GM21717 (cell line): ENCODE results near the gene NBL1.
"Not testable (repeated sequence)": the region's sequence is repeated elsewhere in the genome, so short reads cannot be mapped to it uniquely, and the experiment has no call there.

ENCODE experiments used
- ATAC-seq: cut with Tn5 transposase; IDR thresholded peaks from one replicate; pipeline ENCODE4 v1.9.1; 2021; ENCODE audit warnings: mild to moderate bottlenecking, moderate library complexity; ENCODE audit not compliant: unreplicated experiment

The NBL1 gene

DNA sequence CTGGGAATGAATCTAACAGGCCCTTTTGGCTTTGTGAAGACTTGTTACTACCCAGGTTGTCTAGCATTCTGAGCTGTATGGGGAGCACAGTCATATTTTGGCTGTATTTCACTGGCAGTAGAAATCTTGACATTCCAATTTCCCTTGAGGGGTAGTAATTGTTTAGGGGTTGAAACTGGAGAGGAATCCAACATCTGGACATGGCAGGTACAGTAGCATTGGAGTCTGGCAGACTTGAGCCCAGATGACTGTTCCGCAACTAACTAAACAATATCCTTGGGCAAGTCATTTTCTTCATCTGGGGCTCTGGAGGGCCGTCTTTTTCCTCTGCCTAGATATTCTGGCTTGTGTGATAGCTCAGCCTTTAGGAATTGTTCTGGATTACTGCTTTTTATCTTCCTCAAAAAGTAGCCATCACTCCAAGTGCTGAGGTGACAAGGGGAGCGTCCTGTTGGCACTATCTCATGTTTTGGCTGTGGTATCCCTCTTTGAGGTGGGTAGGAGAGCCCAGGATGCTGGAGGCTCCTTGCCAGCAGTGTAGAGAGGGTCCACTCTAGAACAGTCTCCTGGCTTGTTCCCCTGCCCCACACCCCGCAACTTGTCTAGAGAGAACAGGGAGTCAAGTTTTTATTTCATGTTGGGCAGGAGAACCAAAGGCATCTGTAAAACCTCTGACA lies 22.7 kb upstream of the NBL1 start:
- ATAC-seq: no peak

DNA sequence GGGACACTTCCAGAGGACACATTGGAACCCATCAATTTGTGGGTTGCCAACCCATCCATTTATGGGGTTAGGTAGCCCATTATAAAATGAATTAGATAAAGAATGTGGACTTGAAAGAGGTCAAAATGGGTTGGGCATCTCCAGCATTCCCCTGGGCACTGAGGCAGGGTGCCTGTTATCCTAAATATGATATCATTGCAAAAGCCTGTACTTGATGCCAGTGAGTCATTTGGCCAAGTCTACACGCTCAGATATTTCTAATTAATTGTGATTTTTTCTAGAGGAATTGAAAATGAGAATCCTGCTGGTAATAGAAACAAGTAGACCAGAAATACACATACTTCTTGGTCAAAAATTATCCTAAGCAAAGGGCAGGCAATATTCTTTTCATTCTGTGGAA lies 21.9 kb upstream of the NBL1 start:
- ATAC-seq: no peak

DNA sequence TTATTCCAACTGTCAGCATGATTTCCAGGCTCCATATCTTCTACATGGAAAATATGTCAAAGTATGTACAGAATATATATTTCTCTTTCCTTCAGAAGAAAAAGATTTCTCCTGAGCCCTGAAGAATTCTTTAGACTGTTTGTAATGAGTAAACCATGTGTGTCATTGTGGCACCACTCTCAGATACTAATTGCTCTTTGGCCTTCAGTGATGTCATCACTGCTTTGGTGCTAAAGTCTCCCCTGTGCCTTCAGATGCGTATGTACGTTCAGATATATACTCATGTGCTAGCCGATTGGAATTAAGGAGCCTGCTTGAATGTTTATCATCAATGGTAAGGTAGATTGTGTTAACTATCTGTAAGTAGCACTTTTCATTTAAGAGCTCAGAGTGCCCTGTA lies 20.6 kb upstream of the NBL1 start:
- ATAC-seq: no peak

DNA sequence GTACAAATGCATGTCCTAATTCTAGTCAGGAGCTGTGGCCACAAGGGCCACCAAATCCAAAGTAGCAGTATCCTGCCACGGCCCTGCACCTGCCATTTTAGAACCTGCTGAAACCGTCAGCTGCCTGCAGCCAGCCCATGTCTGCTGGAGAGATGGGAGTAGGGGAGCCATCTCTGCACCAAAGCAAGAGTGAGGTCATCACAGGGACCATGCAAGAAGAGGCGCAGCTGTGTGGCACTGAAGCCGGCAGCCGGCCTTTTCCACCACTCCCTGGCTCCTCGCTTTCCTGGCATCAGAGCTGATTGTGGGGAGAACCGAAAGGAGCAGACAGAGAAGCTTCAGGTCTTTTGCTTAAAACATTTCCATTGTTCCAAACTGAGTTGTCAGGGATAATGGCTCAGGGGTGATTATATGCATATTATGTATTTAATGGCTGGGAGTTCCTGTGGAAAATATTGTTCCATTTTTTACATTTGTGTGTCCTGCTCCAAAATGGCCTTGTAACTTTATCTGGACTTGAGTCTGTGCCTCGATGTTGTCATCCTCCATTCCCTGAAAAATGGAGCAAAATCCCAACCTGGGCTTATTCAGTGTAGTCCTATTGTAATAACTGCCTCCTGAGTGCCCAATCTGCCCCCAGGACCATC lies 18.7 kb upstream of the NBL1 start:
- ATAC-seq: no peak

DNA sequence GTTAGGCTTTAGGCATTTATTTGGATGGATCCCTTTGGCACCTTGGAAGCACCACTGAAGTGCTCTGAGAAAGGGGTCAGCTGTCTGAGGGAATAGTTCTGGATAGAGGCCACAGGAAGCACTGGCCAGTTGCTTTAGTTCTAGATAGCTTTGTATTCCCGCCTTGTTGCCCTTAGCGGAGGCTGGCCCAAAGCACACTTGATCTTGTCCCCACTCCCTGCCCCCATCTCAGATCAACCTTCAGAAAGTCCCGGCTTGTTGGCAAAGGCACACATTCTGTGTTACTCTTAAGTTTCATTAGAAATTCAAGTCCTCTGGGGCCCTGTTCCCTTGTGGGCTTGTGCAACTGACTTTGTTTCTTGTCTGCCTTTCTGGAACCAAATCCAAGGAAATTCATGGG lies 15.2 kb upstream of the NBL1 start:
- no peak for ATAC-seq

DNA sequence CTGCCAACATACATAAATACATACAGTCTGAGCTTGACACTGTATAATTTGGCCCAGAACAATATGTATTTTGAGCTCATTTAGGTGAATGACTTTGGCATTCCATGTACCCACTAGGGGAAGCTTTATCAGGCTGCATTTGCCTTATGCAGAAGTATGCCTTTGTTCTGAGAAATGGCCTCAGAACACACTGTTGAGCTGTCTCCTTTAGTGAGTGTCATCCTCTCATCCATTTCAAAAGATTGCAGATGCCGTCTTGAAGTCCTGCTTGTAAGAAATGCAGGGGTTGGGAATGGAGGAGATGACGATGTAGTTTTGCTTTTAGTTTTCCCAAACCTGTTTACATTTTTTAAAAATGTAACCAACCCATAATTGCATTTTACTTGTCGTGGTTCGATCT lies 14.8 kb upstream of the NBL1 start:
- no peak for ATAC-seq

DNA sequence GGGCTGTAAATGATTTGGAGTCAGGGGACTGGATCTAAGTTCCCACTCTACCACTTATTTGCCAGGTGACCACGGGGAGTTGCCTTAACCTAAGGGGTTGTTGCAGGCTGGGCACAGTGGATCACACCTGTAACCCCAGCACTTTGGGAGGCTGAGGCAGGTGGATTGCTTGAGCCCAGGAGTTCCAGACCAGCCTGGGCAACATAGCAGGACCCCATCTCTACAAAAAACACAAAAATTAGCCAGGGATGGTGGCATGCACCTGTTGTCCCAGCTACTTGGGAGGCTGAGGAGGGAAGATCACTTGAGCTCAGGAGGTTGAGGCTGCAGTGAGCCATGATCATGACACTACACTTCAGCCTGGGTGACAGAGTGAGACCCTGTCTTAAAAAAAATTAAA lies 13.9 kb upstream of the NBL1 start:
- ATAC-seq: not testable (repeated sequence)

DNA sequence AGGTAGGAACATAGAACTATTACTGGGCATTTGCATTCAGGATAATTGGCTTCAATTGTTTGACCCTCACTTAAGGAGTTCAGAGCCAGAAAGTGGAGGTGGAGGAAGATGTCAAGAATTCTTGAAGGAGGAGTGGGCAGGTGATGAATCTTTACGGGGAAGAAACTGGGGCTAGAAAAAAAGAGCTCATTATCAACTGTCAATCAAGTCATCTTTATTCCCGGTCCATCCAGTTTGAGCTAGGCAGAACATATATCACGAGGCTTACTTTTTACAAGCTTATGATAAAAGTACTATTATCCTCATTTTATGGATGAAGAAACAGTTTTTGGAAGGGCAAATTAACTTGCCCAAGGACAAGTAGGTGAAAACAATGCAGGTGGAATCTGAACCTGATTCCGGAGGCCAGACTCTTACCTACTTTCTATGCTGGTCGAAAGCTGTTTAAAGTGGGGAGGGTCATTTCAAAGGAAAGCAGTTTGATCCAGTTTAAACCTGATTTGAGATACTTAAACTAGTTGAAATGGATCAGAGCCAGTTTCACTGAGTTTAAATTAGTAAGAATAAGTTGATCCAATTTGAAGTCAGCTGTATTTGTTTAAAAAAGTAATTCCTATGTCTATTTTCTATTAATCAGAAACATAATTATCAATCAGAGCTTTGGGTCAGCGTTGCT lies 13.3 kb upstream of the NBL1 start:
- no peak for ATAC-seq

DNA sequence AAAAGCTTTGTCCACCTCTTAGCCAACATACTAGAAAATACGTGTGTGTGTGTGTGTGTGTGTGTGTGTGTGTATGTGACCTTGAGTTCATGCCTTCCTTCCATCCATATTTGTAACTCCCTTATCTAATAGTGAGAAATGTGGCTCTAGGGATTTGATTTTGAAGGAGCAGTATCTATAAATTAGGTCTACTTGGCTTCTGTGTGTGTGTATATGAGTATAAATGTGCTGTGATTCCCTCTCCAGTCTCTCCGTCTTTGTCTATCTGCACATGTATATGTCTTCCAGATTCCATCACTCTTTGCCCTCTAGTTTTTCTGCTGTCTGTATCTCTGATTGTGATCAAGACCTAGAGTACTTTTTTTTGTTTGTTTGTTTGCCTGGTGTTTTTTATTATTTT lies 11.9 kb upstream of the NBL1 start:
- no peak for ATAC-seq

DNA sequence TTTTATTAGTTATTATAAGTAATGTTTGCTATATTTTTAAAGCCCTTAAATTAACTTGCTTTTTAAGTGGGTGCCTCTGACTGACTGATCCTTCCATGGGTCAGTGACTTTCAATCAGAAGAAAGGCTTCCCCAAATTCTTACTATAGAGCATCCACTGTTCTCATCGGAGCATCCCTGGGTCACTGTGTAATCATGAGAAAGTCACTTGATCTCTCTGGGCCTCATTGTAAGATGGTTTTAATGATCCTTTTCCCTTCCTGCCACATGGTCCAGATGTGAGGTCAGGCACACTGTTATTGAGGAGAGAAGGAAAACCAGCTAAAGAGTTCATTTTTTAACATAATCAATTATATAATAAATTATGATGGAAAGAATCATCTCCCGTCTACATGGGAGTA lies 11.0 kb upstream of the NBL1 start:
- no peak for ATAC-seq

DNA sequence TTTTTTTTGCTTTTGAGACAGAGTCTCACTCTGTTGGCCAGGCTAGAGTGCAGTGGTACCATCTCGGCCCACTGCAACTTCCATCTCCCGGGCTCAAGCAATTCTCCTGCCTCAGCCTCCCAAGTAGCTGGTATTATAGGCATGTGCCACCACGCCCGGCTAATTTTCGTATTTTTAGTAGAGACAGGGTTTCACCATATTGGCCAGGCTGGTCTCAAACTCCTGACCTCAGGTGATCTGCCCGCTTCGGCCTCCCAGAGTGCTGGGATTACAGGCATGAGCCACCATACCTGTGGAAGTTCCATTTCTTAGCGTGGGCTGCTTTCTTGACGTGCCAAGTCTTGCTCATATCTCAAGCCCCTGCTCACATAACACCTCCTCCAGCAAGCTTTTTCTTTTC lies 9.0 kb upstream of the NBL1 start:
- ATAC-seq: not testable (repeated sequence)

DNA sequence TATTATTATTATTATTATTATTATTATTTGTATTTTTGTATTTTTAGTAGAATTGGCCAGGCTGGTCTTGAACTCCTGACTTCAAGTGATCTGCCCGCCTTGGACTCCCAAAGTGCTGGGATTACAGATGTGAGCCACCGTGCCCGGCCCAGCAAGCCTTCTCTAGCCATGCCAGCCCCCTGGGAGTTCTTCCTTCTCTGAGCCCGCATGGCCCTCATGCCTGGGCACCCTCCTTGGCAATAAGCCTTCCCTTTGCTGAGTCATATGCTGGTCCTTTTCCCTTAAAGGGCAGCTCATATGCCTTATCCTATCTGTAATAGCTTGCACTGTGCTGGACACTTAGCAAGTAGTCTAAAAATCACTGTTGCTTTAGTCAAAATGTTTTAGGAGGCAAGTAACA lies 8.5 kb upstream of the NBL1 start:
- ATAC-seq: no peak

DNA sequence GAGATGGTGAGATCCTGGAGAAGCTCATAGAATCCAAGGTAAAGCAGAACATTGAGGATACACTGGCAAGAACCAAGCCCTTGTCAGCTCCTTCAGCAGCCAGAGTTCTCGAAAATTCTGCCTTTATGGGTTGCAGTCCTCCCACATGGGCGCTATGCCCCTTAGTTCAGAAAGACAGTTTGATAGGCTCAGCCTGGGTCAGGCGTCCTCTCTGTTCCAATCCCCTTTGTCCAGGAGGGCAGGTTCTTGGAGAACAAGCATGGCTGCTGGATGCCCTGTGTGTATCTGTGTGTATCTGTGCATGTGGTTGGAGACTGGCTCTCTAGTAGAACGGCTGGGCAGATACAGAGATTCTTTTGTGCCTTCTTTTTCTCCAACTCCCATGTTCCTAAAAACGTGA lies 8.0 kb upstream of the NBL1 start:
- ATAC-seq: no peak

DNA sequence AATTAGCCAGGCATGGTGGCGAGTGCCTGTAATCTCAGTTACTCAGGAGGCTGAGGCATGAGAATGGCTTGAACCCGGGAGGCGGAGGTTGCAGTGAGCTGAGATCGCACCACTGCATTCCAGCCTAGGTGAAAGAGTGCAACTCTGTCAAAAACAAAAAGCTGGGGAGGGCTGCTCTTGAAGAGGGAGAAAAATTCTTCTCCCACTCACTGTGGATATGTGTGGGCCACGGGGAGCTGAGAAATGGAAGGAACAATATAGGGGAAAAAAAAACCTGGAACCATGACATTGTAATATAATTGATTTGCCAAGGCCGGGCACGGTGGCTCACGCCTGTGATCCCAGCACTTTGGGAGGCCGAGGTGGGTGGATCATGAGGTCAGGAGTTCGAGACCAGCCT lies 7.4 kb upstream of the NBL1 start:
- ATAC-seq: not testable (repeated sequence)

DNA sequence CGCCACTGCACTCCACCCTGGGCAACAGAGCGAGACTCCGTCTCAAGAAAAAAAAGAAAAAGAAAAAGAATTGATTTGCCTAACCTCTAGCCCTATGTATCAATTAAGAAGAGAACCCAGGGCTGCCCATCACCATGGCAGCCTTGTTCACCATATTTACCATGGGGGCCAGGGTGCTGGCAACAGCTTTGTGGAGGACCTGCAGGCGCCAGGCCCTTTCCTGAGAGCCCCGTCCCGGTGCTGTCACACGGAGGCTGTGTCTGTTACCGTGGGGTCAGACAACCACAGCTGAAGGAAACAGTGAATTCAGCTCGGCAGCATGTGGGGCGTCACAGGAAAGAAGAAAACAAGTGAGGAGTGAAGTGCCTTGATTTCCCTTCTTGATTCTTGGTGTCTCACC lies 6.5 kb upstream of the NBL1 start:
- ATAC-seq: no peak

DNA sequence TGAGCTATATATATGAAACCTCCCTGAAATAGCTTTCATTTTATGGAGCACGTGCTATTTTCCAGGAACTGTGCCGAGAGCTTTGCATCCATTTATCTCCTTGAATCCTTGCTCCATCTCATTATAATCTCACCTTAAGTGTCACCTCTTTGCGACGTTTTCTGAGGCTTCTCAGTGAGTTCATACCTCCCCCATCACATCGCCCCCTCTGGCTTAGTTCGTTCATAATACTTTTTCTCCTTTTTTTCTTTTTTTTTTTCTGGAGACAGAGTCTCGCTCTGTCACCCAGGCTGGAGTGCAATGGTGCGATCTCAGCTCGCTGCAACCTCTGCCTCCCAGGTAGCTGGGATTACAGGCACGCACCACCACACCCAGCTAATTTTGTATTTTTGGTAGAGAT lies 4.9 kb upstream of the NBL1 start:
- not testable (repeated sequence) for ATAC-seq

DNA sequence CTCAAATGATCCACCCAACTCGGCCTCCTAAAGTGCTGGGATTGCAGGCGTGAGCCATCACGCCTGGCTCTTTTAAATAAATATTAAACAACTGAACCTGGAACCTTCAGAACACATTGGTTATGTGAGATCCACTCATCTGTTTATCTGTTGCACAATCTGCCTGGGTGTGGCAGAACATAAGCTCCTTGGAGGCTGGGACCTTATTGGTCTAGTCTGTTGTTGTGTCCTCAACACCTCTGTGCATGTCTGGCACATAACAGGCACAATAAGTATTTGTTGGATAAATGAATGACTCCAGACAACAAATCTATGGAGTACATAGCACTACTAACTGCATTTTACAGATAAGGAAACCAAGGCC lies 4.1 kb upstream of the NBL1 start:
- ATAC-seq: no peak

DNA sequence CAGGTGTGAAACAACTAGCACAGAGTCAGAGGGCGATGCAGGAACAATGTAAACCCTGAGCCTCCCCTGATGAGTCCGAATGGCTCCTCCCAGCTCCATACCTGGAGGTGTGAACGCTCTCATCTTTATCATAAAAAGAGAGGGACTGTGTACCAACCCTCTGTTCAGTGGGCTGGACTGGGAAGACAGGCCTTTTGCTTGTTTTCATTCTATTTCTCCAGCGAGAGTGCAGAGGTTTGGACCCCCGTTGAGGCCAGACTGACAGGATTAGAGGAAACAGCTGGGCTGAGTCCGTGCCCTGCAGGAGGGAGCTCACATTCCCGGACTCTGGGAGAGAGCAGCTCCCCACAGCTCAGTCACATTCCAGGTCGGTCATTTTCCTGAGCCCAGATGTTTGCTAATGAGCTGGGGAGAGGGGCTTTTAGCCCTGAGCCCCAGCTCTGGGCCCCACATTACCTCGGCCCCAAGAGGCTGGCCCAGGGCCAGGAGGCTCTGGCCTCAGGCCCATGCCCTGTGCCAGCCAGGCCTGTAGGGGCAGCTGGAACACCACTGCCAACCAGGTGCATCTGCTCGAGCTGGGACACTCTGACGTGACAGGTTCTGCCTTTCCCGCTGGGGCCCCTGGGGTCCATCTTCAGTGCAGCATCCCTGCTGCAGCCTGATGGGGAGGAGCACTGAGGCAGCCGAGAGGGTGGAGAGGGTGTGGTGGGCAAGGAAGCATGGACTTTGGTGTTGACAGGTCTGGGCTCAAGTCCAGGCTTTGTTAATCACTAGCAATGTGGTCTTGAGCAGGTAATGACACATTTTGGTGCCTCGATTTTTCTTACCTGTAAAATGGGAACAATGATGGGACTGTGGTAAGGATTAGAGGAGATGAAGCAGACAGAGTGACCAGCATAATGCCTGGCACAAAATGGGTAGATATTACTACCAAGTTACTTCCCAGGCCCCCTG lies 3.5 kb upstream of the NBL1 start:
- ATAC-seq: no peak

DNA sequence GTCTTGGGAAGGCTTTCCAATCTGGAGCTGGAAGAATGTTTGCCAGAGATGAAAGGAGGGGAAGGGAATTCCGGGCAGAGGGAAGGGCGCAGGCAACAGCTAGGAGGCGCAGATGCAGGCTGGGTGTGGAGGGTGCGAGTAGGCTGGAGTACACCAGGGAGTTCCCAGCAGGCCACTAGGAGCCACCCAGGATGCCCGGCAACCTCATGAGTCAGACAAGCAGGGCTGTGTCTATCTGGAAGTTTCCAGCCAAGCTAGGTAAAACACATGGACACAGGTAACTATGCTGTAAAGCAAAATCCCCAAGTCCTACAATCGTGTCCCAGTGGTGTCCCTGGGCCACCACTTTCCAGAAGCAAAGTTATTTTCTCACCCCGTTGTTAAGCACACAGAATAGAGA lies 990 bp upstream of the NBL1 start:
- ATAC-seq: no peak

DNA sequence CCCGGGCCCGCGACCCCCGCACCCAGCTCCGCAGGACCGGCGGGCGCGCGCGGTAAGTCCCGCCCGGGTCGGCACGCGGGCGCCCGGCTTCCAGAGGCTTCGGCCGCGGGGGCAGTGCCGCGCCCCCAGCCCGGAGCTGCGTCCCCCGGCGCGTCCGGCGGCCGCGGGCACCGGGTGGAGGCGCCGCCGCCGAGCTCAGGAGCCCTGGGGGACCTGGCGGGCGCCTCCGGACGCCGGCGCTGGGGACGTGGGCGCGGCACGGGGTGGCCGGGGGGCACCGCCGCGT lies 227 bp downstream of the NBL1 start:
- no peak for ATAC-seq

DNA sequence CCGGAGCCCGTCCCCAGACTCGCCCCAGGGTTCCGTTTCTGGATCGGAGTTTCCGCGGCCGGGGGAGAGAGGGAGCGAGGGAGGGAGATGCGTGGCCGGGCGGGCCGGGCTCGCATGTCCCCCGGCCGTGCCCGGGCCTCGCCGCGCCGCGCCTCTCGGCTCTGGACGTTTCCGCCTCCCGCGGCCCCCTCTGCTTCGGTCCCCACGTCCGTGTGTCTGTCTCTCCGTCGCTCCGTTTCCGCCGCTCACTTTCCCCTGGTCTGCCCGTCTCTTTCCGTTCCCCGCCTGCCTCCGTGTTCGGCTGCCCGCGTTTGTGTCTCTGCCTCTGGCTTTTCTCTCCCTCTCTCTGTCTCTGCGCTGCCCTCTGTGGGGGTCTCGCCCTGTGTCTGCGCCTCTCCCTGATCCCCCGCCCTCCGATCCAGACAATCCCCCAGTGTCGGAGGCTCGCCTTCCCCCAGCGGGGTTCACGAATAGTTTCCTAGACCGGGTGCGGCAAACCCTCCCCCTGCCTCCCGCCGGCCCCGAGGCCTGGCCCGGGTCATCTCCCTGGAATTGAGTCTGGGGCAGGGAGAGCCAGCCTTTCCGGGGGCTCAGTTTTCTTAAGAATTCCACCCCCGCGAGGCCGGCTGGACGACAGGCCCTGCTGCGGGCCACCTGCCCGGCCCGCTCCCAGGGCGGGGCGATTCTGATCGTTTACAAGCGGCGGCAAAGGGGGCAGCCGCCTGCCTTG lies 735 bp downstream of the NBL1 start:
- no peak for ATAC-seq
